GM12878 (cell line): ENCODE data around the gene C10orf90. TPM values are rescaled to one million over a fixed set of nuclear protein-coding genes. Genes with fewer than 3 reads are reported as not detected.

Source experiments
- ATAC-seq: fragments of 200-7000 bp; cut with Tn5 transposase; 3 replicates; pipeline ENCODE4 v1.9.1; 2020; ENCODE audit warnings: mild to moderate bottlenecking, moderate library complexity
- BruUV-seq: library from RNA; stranded (reverse); fragments of 400-500 nt; replicated peaks from 2 replicates; lab custom pipeline; 2021; lab: Mats Ljungman, UMichigan
- CTCF ChIA-PET: fragments of 300-600 bp; sonication (Branson Sonifier 250); formaldehyde crosslinking; extraction: SDS; loops from one replicate; lab custom pipeline; 2021; ENCODE audit warnings: inconsistent platforms; lab: Yijun Ruan, JAX
- POLR2A ChIA-PET: fragments of 350-600 bp; formaldehyde crosslinking; extraction: SDS; loops from one replicate; lab custom pipeline; 2021; ENCODE audit warnings: inconsistent platforms; lab: Charles Lee
- RAD21 ChIA-PET: fragments of 300-600 bp; sonication (Branson Sonifier 250); formaldehyde crosslinking; loops from one replicate; lab custom pipeline; 2023; ENCODE audit warnings: antibody characterized with exemption; ENCODE audit not compliant: unreplicated experiment; lab: Charles Lee
- SMC1A ChIA-PET: fragments of 300-600 bp; sonication (Branson Sonifier 250); formaldehyde crosslinking; loops from one replicate; lab custom pipeline; 2023; ENCODE audit not compliant: unreplicated experiment, uncharacterized antibody; lab: Charles Lee
- DNase-seq: peaks from one replicate; pipeline ENCODE4 v3.0.0-alpha.2; 2011; ENCODE audit warnings: low read depth, low spot score
- FAIRE-seq: peaks from 3 replicates; lab custom pipeline; 2011; peaks lifted over from hg19 to GRCh38; lab: Jason Lieb, UNC
- H2AFZ ChIP-seq: 2 replicates; pipeline ENCODE4 v1.6.0; 2011; ENCODE audit warnings: low read depth, low read length, control low read depth; ENCODE audit not compliant: control insufficient read depth
- H3K27ac ChIP-seq: 2 replicates; pipeline ENCODE4 v1.5.1; 2011; ENCODE audit warnings: control low read depth; ENCODE audit not compliant: control insufficient read depth, insufficient read depth
- H3K27me3 ChIP-seq, 2 experiments: replicated peaks in 1 of 2; 2 replicates each; pipeline versions ENCODE4 v1.6.0 to v1.6.1; 2011; ENCODE audit warnings: low read length in 1 of 2; ENCODE audit not compliant: control insufficient read depth in 2 of 2, insufficient read depth in 2 of 2
- H3K36me3 ChIP-seq, 2 experiments: 2 replicates each; pipeline ENCODE4 v1.5.1; 2011; ENCODE audit warnings: low read length in 1 of 2; ENCODE audit not compliant: control insufficient read depth in 2 of 2, insufficient read depth in 2 of 2
- H3K4me1 ChIP-seq: 2 replicates; pipeline ENCODE4 v1.6.1; 2011; ENCODE audit warnings: mild to moderate bottlenecking, low read length, moderate library complexity, mixed read lengths; ENCODE audit not compliant: control insufficient read depth, insufficient read depth
- H3K4me2 ChIP-seq: 2 replicates; pipeline ENCODE4 v1.6.0; 2011; ENCODE audit warnings: control low read depth; ENCODE audit not compliant: control insufficient read depth, insufficient read depth
- H3K4me3 ChIP-seq: fragments of 200-600 bp; sonication (generic); 2 replicates; pipeline ENCODE4 v1.5.1; 2016
- H3K79me2 ChIP-seq: 2 replicates; pipeline ENCODE4 v1.6.0; 2011; ENCODE audit warnings: low read length; ENCODE audit not compliant: control insufficient read depth, insufficient read depth
- H3K9ac ChIP-seq: 2 replicates; pipeline ENCODE4 v1.8.0; 2011; ENCODE audit warnings: low read length, control low read depth, mixed read lengths; ENCODE audit not compliant: control insufficient read depth, insufficient read depth
- H3K9me3 ChIP-seq: replicated peaks from 3 replicates; pipeline ENCODE4 v1.5.1; 2011; ENCODE audit warnings: mild to moderate bottlenecking, low read length; ENCODE audit not compliant: control insufficient read depth, insufficient read depth
- H4K20me1 ChIP-seq: 2 replicates; pipeline ENCODE4 v1.6.0; 2011; ENCODE audit not compliant: control insufficient read depth, insufficient read depth
- BACH1 ChIP-seq: fragments of 450-650 bp; IDR thresholded peaks from 2 replicates; pipeline ENCODE4 v1.6.1; 2017; ENCODE audit warnings: mild to moderate bottlenecking, borderline replicate concordance
- BCL11A ChIP-seq: IDR thresholded peaks from 2 replicates; pipeline ENCODE4 v1.6.1; 2011; ENCODE audit warnings: low read depth, low read length
- JUNB ChIP-seq: IDR thresholded peaks from 2 replicates; pipeline ENCODE4 v1.6.1; 2016; ENCODE audit warnings: antibody characterized with exemption, mild to moderate bottlenecking
- POLR2A ChIP-seq: IDR thresholded peaks from 2 replicates; pipeline ENCODE4 v1.6.1; 2011; ENCODE audit warnings: low read depth, mild to moderate bottlenecking, low read length
- RELA ChIP-seq: fragments of 450-650 bp; IDR thresholded peaks from 2 replicates; pipeline ENCODE4 v1.8.0; 2014; ENCODE audit warnings: borderline replicate concordance; ENCODE audit not compliant: partially characterized antibody
- SRF ChIP-seq, 2 experiments: IDR thresholded peaks; 2 replicates each; pipeline ENCODE4 v1.6.1; 2011; ENCODE audit warnings: low read depth in 2 of 2, low read length in 2 of 2, mild to moderate bottlenecking in 1 of 2, moderate library complexity in 1 of 2
- TCF7 ChIP-seq: IDR thresholded peaks from 2 replicates; pipeline ENCODE4 v1.6.1; 2014; ENCODE audit warnings: antibody characterized with exemption, borderline replicate concordance
- ZNF207 ChIP-seq: fragments of 450-650 bp; IDR thresholded peaks from 2 replicates; pipeline ENCODE4 v1.6.1; 2014; ENCODE audit warnings: antibody characterized with exemption, mild to moderate bottlenecking, borderline replicate concordance
- ZNF217 ChIP-seq: fragments of 450-650 bp; IDR thresholded peaks from 2 replicates; pipeline ENCODE4 v1.6.1; 2017; ENCODE audit warnings: antibody characterized with exemption, mild to moderate bottlenecking
- WGBS: methylation state at CpG from one replicate; pipeline ENCODE4 v1.1.6; 2016; ENCODE audit warnings: low lambda C conversion rate; ENCODE audit not compliant: insufficient replicate concordance, insufficient coverage; ENCODE audit errors: missing lambda C conversion rate; 5-methylcytosine and 5-hydroxymethylcytosine counted together
- in situ Hi-C: fragments of 300-500 bp; cut with MboI; formaldehyde crosslinking; loops from 9 replicates; pipeline ENCODE4 v1.14.3; 2018; ENCODE audit warnings: mixed read lengths
- intact Hi-C: fragments of 100-400 bp; cut with micrococcal nuclease; formaldehyde crosslinking; loops from one replicate; pipeline ENCODE4 v1.14.2; 2022; ENCODE audit not compliant: unreplicated experiment
- polyA plus RNA-seq, 11 experiments: library from polyadenylated mRNA; depleted of rRNA in 4 of 11; unstranded in 6 of 11; stranded (reverse) in 5 of 11; fragments of >200 nt; fragmentation: Nextera tagmentation in 4 of 11; fragmentation: Illumina TruSeq in 1 of 11; extraction: Ambion mirVana in 4 of 11; extraction: Trizol in 1 of 11; gene quantifications; 1 replicate in 1 of 11; 2 replicates in 10 of 11; pipeline versions ENCODE4 v1.2.1 to v1.2.3, GENCODE V29; 2011 to 2016; ENCODE audit warnings: inconsistent platforms in 2 of 11, missing spikeins in 2 of 11, low read depth in 1 of 11
- total RNA-seq, 4 experiments: library from RNA; depleted of rRNA in 3 of 4; stranded (reverse); fragments of >200 nt in 3 of 4; fragmentation: Illumina TruSeq in 1 of 4; extraction: Trizol in 1 of 4; gene quantifications; 2 replicates each; pipeline versions ENCODE4 v1.2.1 to v1.2.3, GENCODE V29; 2013 to 2021
- TF ChIP-seq, protein P1 (sequence below): fragments of 450-650 bp; IDR thresholded peaks from 2 replicates; pipeline ENCODE4 v1.6.1; 2017; ENCODE audit warnings: mild to moderate bottlenecking

Gene C10orf90
- total and polyA plus RNA-seq, 10 of the 15 experiments (the other 5 are each of a cell fraction or from before 2014, with no cell fraction given): 0.04 TPM; not detected in 9

- RAD21 ChIA-PET: no interaction called here
- CTCF ChIA-PET: no interaction called here
- in situ Hi-C loops (no loop called here), intact Hi-C loops (no loop called here)
- POLR2A ChIA-PET: no interaction called here
- BruUV-seq: no TSS peak
- FAIRE-seq (no peak), ATAC-seq (no peak), DNase-seq (no peak)
- Histone ChIP-seq H3K4me1 (no peaks in the 10 kb centered on the region), H3K36me3 (no peaks in the 10 kb centered on the region), H3K4me3 (no peak overlapping the region), H3K9ac (no peak overlapping the region), H4K20me1 (no peaks in the 10 kb centered on the region), H3K4me2 (no peak overlapping the region), H3K27ac (no peak overlapping the region), H3K27me3 (no peaks in the 10 kb centered on the region), H3K9me3 (no peaks in the 10 kb centered on the region), H3K79me2 (no peaks in the 10 kb centered on the region), H2AFZ (no peak overlapping the region)
- TF ChIP-seq BACH1 (no peak), RELA (no peak)
- WGBS: 3% methylated on average over 7 of the region's 7 CpGs
- SMC1A ChIA-PET: no interaction called here
Measured at GRCh38 chr10:126704649-126705048, 34.2 kb upstream of the C10orf90 start.

DNA sequence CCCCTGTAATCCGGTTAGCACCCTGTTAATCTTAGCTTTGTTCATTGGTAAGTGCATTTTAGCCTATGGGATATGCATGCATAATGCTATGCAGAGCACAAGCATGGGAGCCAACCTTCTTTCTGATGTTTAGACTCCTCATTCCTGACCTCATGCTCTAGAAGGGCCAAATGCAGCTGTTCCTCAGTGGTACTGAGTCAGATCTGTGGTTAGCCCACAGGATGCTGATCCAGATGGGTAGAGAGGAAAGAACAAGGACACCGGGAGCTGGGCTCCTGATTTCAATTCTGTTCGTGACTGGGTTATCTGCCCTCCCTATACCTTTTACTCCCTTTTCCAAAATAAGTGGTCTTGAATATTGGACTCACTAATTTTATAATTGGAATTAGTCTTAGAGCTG is 31.7 kb upstream of the C10orf90 start:
- 17% methylated on average over 3 of the region's 3 CpGs for WGBS

More for the DNA sequence above, 31.7 kb upstream of the C10orf90 start:
- Histone ChIP-seq H4K20me1 (no peaks in the 10 kb centered on the region), H3K36me3 (no peaks in the 10 kb centered on the region), H3K4me2 (no peak overlapping the region), H2AFZ (no peak overlapping the region), H3K9me3 (no peaks in the 10 kb centered on the region), H3K27ac (no peak overlapping the region), H3K4me3 (no peak overlapping the region), H3K27me3 (no peaks in the 10 kb centered on the region), H3K9ac (no peak overlapping the region), H3K4me1 (no peaks in the 10 kb centered on the region), H3K79me2 (no peaks in the 10 kb centered on the region)
- no peak for ATAC-seq
- no peak for DNase-seq
- TF ChIP-seq, protein P1, sequence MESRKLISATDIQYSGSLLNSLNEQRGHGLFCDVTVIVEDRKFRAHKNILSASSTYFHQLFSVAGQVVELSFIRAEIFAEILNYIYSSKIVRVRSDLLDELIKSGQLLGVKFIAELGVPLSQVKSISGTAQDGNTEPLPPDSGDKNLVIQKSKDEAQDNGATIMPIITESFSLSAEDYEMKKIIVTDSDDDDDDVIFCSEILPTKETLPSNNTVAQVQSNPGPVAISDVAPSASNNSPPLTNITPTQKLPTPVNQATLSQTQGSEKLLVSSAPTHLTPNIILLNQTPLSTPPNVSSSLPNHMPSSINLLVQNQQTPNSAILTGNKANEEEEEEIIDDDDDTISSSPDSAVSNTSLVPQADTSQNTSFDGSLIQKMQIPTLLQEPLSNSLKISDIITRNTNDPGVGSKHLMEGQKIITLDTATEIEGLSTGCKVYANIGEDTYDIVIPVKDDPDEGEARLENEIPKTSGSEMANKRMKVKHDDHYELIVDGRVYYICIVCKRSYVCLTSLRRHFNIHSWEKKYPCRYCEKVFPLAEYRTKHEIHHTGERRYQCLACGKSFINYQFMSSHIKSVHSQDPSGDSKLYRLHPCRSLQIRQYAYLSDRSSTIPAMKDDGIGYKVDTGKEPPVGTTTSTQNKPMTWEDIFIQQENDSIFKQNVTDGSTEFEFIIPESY: no peak
- TF ChIP-seq BCL11A (no peak), ZNF207 (no peak), POLR2A (no peak), JUNB (no peak), TCF7 (no peak), SRF (IDR thresholded peaks at IDR 0.05; ENCODE audit: low read depth in 2 of 2, low read length in 2 of 2) (no peak), ZNF217 (no peak)
- in situ Hi-C loops: no loop called here
- ChIA-PET POLR2A (no interaction called here), RAD21 (no interaction called here), SMC1A (no interaction called here), CTCF (no interaction called here)
- FAIRE-seq: no peak
- intact Hi-C loops: no loop called here
- BruUV-seq: no TSS peak
